PFSK-1 (cell line): ENCODE measurements around the gene DOCK1.
A peak's percentile ranks its signal among the peaks of the same experiment; 100 is the strongest.

Source experiments
- FOXP2 ChIP-seq: optimal IDR thresholded peaks from 2 replicates; pipeline ENCODE3; 2011; ENCODE audit warnings: borderline replicate concordance, control low read depth, inconsistent platforms; ENCODE audit not compliant: insufficient read depth; ENCODE audit errors: extremely low read length, extremely low read depth
- POLR2AphosphoS5 ChIP-seq: IDR thresholded peaks from 2 replicates; pipeline ENCODE4 v1.6.1; 2012; ENCODE audit warnings: low read depth, mild to moderate bottlenecking, control low read depth, low read length, moderate library complexity
- REST ChIP-seq, 2 experiments: IDR thresholded peaks; 2 replicates each; pipeline versions ENCODE4 v1.6.1 to v1.8.0; 2011 to 2012; ENCODE audit warnings: low read depth in 2 of 2, low read length in 2 of 2, control low read depth in 1 of 2, inconsistent platforms in 1 of 2, mild to moderate bottlenecking in 1 of 2, moderate library complexity in 1 of 2; ENCODE audit not compliant: insufficient read depth in 1 of 2
- SIN3A ChIP-seq: IDR thresholded peaks from 2 replicates; pipeline ENCODE4 v1.6.1; 2012; ENCODE audit warnings: mild to moderate bottlenecking, low read length, moderate library complexity, borderline replicate concordance; ENCODE audit not compliant: insufficient read depth
- TAF1 ChIP-seq: IDR thresholded peaks from 2 replicates; pipeline ENCODE4 v1.6.1; 2012; ENCODE audit warnings: low read length, control low read depth, borderline replicate concordance; ENCODE audit not compliant: insufficient read depth

The DOCK1 gene

GRCh38 chr10:127157506-127158200 is 252.4 kb downstream of the DOCK1 start:
- TF ChIP-seq POLR2AphosphoS5 (no peak), SIN3A (no peak), TAF1 (no peak), REST (IDR thresholded peaks at IDR 0.05; ENCODE audit: insufficient read depth in 1 of 2, low read depth in 2 of 2, low read length in 2 of 2) (no peak), FOXP2 (no peak)

GRCh38 chr10:127158662-127159061 is 253.4 kb downstream of the DOCK1 start:
- TF ChIP-seq REST (IDR thresholded peaks at IDR 0.05; ENCODE audit: insufficient read depth in 1 of 2, low read depth in 2 of 2, low read length in 2 of 2) (peak; percentile 52 to 84; a peak in 3 of 4 replicates), FOXP2 (no peak)

- TF ChIP-seq FOXP2 (no peak), TAF1 (no peak), POLR2AphosphoS5 (no peak), SIN3A (no peak), REST (IDR thresholded peaks at IDR 0.05; ENCODE audit: insufficient read depth in 1 of 2, low read depth in 2 of 2, low read length in 2 of 2) (no peak)
Measured at GRCh38 chr10:127159648-127160245, 254.5 kb downstream of the DOCK1 start.

- no peak for TF ChIP-seq SIN3A
- TF ChIP-seq POLR2AphosphoS5, result no peak
- TF ChIP-seq REST (IDR thresholded peaks at IDR 0.05; ENCODE audit: insufficient read depth in 1 of 2, low read depth in 2 of 2, low read length in 2 of 2), result no peak
- no peak for TF ChIP-seq TAF1
- no peak for TF ChIP-seq FOXP2
Measured at GRCh38 chr10:127161482-127161881, 256.3 kb downstream of the DOCK1 start.

- no peak for TF ChIP-seq TAF1
- no peak for TF ChIP-seq FOXP2
- TF ChIP-seq REST (IDR thresholded peaks at IDR 0.05; ENCODE audit: insufficient read depth in 1 of 2, low read depth in 2 of 2, low read length in 2 of 2), result no peak
- no peak for TF ChIP-seq POLR2AphosphoS5
- no peak for TF ChIP-seq SIN3A
Measured at GRCh38 chr10:127162841-127163240, 257.6 kb downstream of the DOCK1 start.
